Hepatocyte (in vitro differentiated cells): ENCODE data around the gene ENOPH1. TPM values are rescaled to one million over a fixed set of nuclear protein-coding genes. Genes with fewer than 3 reads are reported as not detected.

Experiments used
- DNase-seq: peaks from one replicate; pipeline ENCODE4 v3.0.0-alpha.2; 2016; ENCODE audit warnings: low spot score
- H2AFZ ChIP-seq: fragments of 200-600 bp; sonication (generic); 2 replicates; pipeline ENCODE4 v1.6.0; 2016; ENCODE audit warnings: antibody characterized with exemption, mild to moderate bottlenecking
- H3K27ac ChIP-seq: fragments of 200-600 bp; sonication (generic); 2 replicates; pipeline ENCODE4 v1.5.1; 2016; ENCODE audit warnings: mild to moderate bottlenecking
- H3K27me3 ChIP-seq: fragments of 200-600 bp; sonication (generic); 2 replicates; pipeline ENCODE4 v1.6.1; 2016
- H3K36me3 ChIP-seq: fragments of 200-600 bp; sonication (generic); replicated peaks from 2 replicates; pipeline ENCODE4 v1.5.1; 2016; ENCODE audit warnings: low read depth; ENCODE audit not compliant: insufficient read depth
- H3K4me1 ChIP-seq: fragments of 200-600 bp; sonication (generic); 2 replicates; pipeline ENCODE4 v1.5.1; 2016; ENCODE audit warnings: mild to moderate bottlenecking, moderate library complexity; ENCODE audit not compliant: insufficient read depth
- H3K4me2 ChIP-seq: fragments of 200-600 bp; sonication (generic); 2 replicates; pipeline ENCODE4 v1.6.0; 2016
- H3K4me3 ChIP-seq: fragments of 200-600 bp; sonication (generic); 2 replicates; pipeline ENCODE4 v1.5.1; 2016; ENCODE audit warnings: mild to moderate bottlenecking
- H3K79me2 ChIP-seq: fragments of 200-600 bp; sonication (generic); 2 replicates; pipeline ENCODE4 v1.6.0; 2017; ENCODE audit warnings: mild to moderate bottlenecking
- H3K9me2 ChIP-seq: fragments of 200-600 bp; sonication (generic); replicated peaks from 2 replicates; pipeline ENCODE4 v1.6.0; 2017; ENCODE audit warnings: mild to moderate bottlenecking; ENCODE audit not compliant: insufficient read depth
- H3K9me3 ChIP-seq: fragments of 200-600 bp; sonication (generic); 2 replicates; pipeline ENCODE4 v1.5.1; 2016; ENCODE audit warnings: low read depth, mild to moderate bottlenecking
- H4K20me1 ChIP-seq: fragments of 200-600 bp; sonication (generic); 2 replicates; pipeline ENCODE4 v1.6.0; 2016; ENCODE audit warnings: mild to moderate bottlenecking; ENCODE audit not compliant: insufficient read depth, poor library complexity, severe bottlenecking
- EZH2 ChIP-seq: fragments of 200-600 bp; sonication (generic); IDR thresholded peaks from 2 replicates; pipeline ENCODE4 v1.6.1; 2016; ENCODE audit warnings: antibody characterized with exemption, mild to moderate bottlenecking, borderline replicate concordance
- EZH2phosphoT487 ChIP-seq: fragments of 200-600 bp; sonication (generic); IDR thresholded peaks from one replicate; pipeline ENCODE4 v1.6.1; 2018; ENCODE audit warnings: antibody characterized with exemption, mild to moderate bottlenecking, low read depth, moderate library complexity; ENCODE audit not compliant: unreplicated experiment, severe bottlenecking
- WGBS: methylation state at CpG from one replicate; pipeline ENCODE4 v1.1.6; 2016; ENCODE audit warnings: low lambda C conversion rate; ENCODE audit errors: missing lambda C conversion rate; 5-methylcytosine and 5-hydroxymethylcytosine counted together
- polyA plus RNA-seq: library from polyadenylated mRNA; unstranded; fragments of >200 nt; fragmentation: Nextera tagmentation; extraction: Ambion mirVana; gene quantifications from 2 replicates; pipeline ENCODE4 v1.2.1, GENCODE V29; 2016
- total RNA-seq: library from RNA; depleted of rRNA; stranded (reverse); fragments of >200 nt; gene quantifications from 2 replicates; pipeline ENCODE4 v1.2.3, GENCODE V29; 2014
- TF ChIP-seq, protein P1 (sequence below): fragments of 200-600 bp; sonication (generic); IDR thresholded peaks from 2 replicates; pipeline ENCODE4 v1.5.1; 2016; ENCODE audit warnings: antibody characterized with exemption, mild to moderate bottlenecking; ENCODE audit not compliant: poor library complexity

Gene ENOPH1
- total and polyA plus RNA-seq, 2 experiments from 2014 or later = 35.9 to 59.6 TPM

DNA sequence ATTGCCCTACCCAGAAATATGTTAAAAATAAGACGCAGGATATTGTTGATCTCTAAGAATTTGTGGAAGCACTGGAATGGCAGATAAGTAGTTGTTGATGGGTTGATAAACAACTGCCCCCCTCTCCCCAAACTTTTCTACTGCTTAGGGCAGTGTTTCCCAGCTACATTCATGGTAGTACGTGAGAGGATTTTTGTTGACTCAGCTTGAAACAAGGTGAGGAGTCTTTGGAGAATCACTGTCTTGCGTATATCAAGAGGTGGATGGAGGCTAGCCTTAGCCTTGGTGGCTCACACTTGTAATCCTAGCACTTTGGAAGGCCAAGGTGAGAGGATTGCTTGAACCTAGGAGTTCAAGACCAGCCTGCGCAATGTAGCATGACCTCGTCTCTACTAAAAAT, 5.7 kb downstream of the ENOPH1 start:
- DNase-seq = no peak
- WGBS = 93% methylated on average over 5 of the region's 5 CpGs
- Histone ChIP-seq H3K27ac (no peak overlapping the region), H3K4me1 (no peaks in the 10 kb centered on the region), H3K27me3 (no peaks in the 10 kb centered on the region), H3K9me3 (no peaks in the 10 kb centered on the region), H4K20me1 (peaks cover 19% of the 10 kb centered on the region), H2AFZ (no peak overlapping the region), H3K36me3 (no peaks in the 10 kb centered on the region), H3K9me2 (no peaks in the 10 kb centered on the region), H3K4me3 (no peak overlapping the region), H3K79me2 (peaks cover 100% of the 10 kb centered on the region), H3K4me2 (no peak overlapping the region)
- TF ChIP-seq EZH2phosphoT487 (no peak), EZH2 (no peak)
- TF ChIP-seq, protein P1, sequence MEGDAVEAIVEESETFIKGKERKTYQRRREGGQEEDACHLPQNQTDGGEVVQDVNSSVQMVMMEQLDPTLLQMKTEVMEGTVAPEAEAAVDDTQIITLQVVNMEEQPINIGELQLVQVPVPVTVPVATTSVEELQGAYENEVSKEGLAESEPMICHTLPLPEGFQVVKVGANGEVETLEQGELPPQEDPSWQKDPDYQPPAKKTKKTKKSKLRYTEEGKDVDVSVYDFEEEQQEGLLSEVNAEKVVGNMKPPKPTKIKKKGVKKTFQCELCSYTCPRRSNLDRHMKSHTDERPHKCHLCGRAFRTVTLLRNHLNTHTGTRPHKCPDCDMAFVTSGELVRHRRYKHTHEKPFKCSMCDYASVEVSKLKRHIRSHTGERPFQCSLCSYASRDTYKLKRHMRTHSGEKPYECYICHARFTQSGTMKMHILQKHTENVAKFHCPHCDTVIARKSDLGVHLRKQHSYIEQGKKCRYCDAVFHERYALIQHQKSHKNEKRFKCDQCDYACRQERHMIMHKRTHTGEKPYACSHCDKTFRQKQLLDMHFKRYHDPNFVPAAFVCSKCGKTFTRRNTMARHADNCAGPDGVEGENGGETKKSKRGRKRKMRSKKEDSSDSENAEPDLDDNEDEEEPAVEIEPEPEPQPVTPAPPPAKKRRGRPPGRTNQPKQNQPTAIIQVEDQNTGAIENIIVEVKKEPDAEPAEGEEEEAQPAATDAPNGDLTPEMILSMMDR = no peak

DNA sequence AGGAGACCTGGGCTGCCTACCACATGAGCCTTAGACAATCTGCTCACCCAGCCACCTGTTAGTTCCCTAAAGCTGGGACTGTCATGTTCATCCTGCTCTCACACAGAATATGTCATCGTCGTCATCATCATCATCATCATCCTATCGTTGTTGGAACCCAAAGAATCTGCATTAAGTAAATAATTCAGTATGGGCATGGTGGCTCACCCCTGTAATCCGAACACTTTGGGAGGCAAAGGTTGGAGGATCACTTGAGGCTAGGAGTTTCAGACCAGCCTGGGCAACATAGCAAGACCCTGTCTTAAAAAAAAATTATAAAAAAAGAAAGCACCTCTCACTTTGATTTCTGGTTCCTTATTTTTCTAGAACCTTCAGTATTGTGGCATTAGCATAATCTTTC, 6.4 kb downstream of the ENOPH1 start:
- no peak for DNase-seq
- H3K9me3 ChIP-seq = no peaks in the 10 kb centered on the region
- H3K9me2 ChIP-seq = no peaks in the 10 kb centered on the region
- no peaks in the 10 kb centered on the region for H3K4me1 ChIP-seq
- TF ChIP-seq EZH2 (no peak), EZH2phosphoT487 (no peak)
- TF ChIP-seq, protein P1 = no peak
- WGBS = 98% methylated on average over 4 of the region's 4 CpGs
- H3K36me3 ChIP-seq = no peaks in the 10 kb centered on the region
- H3K4me3 ChIP-seq = no peak overlapping the region
- no peak overlapping the region for H2AFZ ChIP-seq
- peaks cover 100% of the 10 kb centered on the region for H3K79me2 ChIP-seq
- H3K27me3 ChIP-seq = no peaks in the 10 kb centered on the region
- H3K27ac ChIP-seq = no peak overlapping the region
- peaks cover 19% of the 10 kb centered on the region for H4K20me1 ChIP-seq
- H3K4me2 ChIP-seq = no peak overlapping the region

DNA sequence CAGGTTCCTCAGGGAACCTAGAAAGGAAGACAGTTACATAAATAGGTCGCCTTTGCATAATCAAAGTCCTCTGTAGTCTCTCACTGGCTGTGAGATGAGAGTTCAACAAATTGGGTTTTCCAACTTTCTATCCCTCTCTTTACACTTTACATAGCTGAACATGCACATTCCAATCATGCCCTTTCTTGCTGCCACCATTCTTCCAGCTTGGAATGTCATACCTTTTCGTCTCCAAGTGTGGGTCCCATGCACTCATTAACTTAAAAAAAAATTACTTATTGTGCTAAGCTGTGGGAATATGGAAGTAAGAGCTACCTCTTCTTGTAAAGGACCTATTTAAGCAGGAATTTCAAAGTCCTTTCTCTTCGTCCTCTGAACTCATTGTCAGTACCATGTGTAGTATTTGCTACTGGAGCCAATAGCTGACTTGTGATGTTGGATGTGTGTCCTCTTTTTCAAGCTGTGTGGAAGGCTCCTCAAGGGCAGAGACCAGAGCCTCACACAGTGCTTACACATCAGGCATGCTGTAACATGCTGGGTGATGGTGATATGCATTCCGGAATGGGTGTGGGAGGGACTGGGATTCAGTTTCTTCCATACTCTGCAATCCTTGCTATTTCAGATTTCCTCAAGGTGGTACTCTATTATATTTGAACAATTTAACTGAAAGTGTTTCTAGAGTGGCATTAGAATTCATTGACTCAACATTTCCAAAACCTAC, 7.1 kb downstream of the ENOPH1 start:
- no peak overlapping the region for H2AFZ ChIP-seq
- 80% methylated on average over 4 of the region's 4 CpGs for WGBS

More for the DNA sequence above, 7.1 kb downstream of the ENOPH1 start:
- Histone ChIP-seq H3K79me2 (peaks cover 100% of the 10 kb centered on the region), H4K20me1 (peaks cover 13% of the 10 kb centered on the region), H3K4me3 (no peak overlapping the region), H3K9me2 (no peaks in the 10 kb centered on the region), H3K4me2 (peak overlapping the region; percentile 15), H3K27me3 (no peaks in the 10 kb centered on the region), H3K9me3 (no peaks in the 10 kb centered on the region), H3K36me3 (no peaks in the 10 kb centered on the region), H3K4me1 (no peaks in the 10 kb centered on the region), H3K27ac (peak overlapping the region; percentile 23)
- TF ChIP-seq, protein P1 = no peak
- TF ChIP-seq EZH2 (no peak), EZH2phosphoT487 (no peak)
- DNase-seq = no peak
